ENCODE data around the gene DENND5B.
"Not testable (repeated sequence)": the region's sequence is repeated elsewhere in the genome, so short reads cannot be mapped to it uniquely, and the experiment has no call there.

The DENND5B gene

DNA sequence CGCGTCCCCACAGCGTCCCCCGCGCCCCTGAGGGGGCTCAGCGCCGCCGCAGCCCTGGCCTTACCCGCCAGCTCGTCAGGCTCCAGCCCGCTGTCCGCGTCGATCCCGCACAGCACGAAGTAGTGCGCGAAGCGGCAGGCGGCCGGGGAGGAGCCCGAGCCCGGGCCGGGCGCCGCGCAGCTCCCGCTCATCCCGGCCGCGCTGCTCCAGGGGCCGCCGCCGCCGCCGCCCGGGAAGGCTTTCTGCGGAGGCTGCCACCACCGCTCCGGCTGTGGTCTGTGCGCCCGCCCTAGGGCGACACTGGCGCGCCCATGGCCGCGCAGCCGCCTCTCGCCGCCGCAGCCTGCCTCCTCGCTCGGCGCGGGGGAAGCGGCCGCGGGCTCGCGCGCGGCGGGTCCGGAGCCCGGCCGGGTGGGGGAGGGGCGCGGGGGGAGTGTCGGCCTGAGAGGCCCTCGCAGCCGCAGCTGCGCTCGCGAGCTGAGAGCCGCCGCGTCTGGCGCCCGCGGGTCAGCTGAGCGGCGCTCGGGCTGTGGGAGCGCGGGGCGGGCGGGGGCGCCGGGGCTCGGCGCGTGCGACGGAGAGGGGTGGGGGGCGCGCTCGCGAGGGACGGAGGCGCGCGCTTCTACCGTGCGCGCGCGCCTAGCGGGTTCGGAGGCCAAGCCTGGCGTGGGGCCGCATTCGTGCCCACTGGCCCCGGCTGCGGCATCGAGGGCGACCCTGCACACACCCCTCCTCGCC is at the start of gene DENND5B:
Gene DENND5B (minus strand): TSS at position 495 of the 738 bp plus-strand sequence. CDS start 304 bp downstream, at position 191.
- DNase-seq, result peak; percentile 30 to 33

GRCh38 chr12:31634620-31635019 is 43.7 kb upstream of the DENND5B start:
- DNase-seq, result no peak

DNA sequence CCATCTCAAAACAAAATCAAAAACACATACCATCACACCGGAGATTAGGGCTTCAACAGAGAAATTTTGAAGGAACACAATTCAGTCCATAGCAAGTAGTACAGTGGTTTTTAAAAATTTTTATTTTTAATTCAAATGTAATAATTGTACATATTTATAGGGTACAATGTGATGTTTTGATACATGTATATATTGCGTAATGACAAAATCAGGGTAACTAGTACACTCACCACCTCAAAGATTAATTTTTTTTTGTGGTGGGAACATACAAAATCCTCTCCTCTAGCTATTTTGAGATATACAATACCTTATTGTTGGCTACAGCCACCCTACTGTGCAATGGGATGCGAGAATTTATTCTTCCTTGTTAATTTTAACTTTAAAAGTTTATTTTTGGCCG is 42.5 kb upstream of the DENND5B start:
- DNase-seq, result no peak

- DNase-seq, result no peak
Measured at GRCh38 chr12:31631809-31632208, 40.9 kb upstream of the DENND5B start.

GRCh38 chr12:31631023-31631724 is 40.2 kb upstream of the DENND5B start:
- no peak for DNase-seq

- DNase-seq, result no peak
Measured at GRCh38 chr12:31629756-31630732, 39.1 kb upstream of the DENND5B start.

DNA sequence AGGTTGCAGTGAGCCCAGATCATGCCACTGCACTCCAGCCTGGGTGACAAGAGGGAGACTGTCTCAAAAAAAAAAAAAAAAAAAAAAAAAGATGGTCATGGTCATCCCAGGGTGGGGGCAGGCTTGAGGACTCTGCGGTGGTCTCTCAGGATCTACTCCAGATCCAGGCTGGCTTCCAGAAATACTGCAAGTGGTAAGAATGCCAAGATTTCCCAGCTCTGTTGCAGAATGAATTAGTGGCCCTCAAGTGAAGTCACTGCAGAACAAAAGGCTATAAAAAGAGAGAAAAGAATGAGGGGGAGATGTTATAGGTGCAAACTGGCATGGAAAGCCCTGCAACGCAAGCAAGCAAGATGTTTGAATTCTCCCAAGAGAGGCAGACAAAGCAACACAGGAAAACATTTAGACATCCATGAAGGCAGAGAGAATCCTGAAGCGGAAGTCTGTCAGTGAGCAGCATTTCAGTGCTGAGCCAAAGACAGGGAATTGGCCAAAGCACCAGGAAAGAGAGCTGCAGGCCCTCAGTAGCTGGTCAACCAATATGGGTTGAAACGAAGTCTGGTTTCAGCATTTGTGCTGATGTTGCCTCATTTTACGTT is 36.6 kb upstream of the DENND5B start:
- no peak for DNase-seq

DNA sequence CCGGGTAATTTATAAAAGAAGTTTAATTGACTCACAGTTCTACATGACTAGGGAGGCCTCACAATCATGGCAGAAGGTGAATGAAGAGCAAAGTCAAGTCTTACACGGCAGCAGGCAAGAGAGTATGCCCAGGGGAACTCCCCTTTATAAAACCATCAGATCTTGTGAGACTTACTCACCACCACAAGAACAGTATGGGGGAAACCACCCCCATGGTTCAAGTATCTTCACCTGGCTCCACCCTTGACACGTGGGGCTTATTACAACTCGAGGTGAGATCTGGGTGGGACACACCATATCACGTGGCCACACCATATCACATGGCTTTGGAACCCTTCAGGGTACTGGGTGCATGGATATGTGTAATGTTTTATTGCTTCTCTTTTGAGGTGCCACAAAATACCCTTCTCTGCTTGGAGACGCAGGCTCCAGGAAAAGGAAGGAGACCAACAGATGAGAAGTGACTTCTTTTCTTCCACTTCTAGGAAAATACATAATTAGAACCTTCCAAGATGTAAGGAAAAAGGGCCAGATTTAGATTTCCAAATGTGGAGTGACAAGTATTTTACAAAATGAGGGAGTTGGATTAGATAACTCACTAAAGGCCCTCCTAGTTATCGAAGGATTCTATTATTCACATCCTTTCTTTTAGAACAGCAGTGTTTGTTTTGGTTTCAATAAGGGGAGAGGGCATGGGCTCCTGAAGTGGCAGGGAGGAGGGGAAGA is 35.5 kb upstream of the DENND5B start:
- DNase-seq, result no peak

GRCh38 chr12:31622038-31622437 is 31.1 kb upstream of the DENND5B start:
- DNase-seq, result no peak

- DNase-seq, result no peak
Measured at GRCh38 chr12:31620311-31620710, 29.4 kb upstream of the DENND5B start.

DNA sequence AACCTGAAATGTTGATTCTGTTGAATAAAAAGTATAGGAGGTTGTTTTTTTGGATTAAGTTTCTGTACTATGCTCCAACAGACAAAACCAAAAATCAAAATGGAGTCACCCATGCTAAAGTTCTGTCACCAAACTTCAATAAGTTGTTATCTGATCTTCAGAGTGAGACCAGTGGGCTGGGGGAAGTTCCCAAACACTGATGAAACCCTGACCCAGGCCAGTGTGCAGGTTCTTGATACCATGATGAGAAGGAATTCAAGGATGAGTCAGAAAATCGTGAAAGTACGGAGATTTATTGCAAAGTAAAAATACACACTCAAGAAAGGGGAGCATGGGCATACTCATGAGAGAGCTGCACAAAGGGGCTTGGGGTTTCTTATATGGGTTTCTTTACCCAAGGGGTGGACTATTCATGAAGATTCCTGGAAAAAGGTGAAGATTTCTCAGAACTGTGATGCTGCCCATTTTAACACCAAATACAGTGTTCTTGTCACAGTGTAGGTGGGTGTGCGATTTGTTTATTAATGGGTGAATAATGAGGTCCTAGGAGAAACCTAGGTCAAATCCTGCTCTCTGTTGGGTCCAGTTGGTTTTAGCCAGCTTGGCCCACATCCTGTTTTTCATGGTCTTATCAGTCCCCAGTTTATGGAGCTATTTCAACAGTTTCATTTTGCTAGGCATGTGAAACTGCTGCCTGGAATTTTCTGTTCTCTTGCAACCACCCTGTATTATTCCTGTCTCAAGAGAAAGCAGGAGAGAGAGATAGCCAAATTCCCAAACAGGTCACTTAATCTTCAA is 27.5 kb upstream of the DENND5B start:
- DNase-seq, result no peak

DNA sequence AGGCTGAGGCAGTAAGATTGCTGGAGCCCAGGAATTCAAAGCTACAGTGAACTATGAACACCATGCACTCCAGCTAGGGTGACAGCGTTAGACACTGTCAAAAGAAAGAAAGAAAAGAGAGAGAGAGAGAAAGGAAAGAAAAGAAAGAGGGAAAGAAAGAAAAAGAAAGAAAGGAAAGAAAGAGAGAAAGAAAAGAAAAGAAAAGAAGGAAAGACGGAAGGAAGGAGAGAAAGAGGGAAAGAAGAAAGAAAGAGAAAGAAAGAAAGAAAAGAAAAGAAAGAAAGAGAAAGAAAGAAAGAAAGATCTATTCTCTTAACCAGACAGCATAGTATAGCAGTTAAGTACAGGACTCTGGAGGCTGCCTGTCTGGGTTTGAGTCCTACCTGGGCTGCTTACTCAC is 21.9 kb upstream of the DENND5B start:
- no peak for DNase-seq

GRCh38 chr12:31608299-31608698 is 17.4 kb upstream of the DENND5B start:
- DNase-seq, result not testable (repeated sequence)

DNA sequence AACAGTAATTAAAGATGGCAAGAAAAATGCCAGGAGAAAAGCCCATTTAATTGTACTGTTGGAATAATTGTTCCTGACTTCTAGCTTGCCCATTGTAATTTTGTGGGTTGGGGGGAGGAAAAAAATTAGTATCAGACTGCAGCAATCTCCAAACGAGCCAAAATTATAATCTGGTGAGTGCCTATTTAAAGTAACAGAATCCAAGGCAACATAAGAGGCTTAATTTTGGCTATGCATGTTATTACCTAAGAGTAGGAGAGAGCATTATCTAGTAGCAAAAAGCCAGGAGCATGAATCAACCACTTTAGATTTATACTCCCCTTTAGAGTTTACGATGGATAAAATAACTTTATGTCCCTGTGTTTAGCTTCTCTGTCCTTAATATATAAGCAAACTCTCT is 14.6 kb upstream of the DENND5B start:
- DNase-seq, result no peak

GRCh38 chr12:31603546-31604009 is 12.6 kb upstream of the DENND5B start:
- no peak for DNase-seq

DNA sequence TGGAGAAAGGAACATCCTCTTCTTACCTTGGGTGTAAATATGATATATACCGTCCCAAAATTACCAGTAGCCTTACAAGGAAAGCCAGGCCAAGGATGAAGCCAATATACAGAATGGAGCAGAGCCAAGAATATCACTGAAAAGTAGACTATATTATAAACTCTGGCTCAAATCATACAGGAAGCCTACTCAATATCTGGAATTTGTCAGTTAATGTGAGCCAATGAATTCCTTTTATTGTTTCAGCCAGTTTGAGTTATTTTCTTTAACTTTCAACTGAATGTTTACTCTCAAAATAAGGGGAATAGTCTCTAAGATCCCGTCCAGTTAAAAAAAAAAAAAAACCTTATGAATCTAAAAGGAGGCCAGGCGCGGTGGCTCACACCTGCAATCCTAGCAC is 9.8 kb upstream of the DENND5B start:
- DNase-seq, result no peak

DNA sequence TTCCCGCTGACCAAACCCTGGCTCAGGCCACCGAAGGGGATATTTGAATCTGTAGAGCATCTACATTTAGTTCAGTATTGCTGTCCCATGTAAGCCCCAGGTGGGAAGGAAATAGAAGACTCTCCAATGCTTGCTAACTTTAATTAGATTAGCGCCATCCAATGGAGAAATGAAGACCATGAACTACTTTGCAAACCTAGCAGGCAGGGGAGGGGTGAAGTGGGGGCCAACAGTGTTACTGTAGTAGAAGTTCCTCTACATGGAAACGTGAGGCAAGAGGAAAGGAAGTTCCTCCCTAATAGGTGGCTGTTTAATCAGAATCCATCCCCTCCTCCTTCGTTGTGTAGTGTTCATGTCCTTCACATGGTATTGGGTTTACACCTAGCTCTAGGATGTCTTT is 9.3 kb upstream of the DENND5B start:
- DNase-seq, result peak in 1 of 2 experiments; percentile 6

DNA sequence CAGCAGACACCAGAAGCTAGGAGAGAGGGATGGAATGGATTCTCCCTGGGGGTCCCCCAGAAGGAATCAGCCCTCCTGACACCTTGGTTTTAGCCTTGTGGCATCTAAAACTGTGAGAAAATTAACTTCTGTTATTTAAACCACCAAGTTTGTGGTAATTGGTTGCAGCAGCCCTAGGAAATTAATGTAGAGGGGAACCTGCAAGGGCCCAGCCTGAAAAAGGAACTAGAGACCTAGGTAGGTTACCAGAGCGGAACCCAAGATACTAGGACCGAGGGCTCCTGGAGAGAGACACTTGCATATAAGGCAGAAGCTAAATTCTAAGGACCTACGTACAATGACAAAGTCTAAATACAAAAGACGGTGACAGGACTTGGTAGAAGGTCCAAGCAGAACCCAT is 8.1 kb upstream of the DENND5B start:
- peak in 1 of 2 experiments; percentile 11 for DNase-seq

DNA sequence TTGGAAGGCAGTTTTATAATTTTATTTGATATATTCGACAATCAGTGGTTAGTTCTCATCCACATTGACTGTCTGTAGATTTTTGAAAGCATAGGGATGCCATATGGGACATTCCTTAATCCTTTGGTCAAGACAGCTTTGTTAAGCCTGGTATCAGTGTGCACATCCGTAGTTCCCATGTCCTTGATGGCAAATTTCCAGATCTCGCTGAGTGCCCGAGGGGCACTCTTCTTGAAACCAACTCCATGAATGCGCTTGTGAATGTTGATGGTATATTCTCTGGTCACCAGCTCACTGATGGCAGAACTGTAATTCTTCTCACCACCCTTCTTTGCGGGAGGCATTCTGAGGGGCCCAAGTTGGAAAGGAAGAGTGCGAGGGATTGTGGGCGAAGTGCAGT is 6.1 kb upstream of the DENND5B start:
- DNase-seq, result no peak

- DNase-seq, result no peak
Measured at GRCh38 chr12:31594681-31595080, 3.7 kb upstream of the DENND5B start.

GRCh38 chr12:31591380-31591901 is 505 bp upstream of the DENND5B start:
- DNase-seq, result peak in 1 of 2 experiments; percentile 33
